WTC11 (cell line): ENCODE data around the gene SLC27A2.

Experiments used
- IRF2 ChIP-seq: sonication (generic); formaldehyde crosslinking; IDR thresholded peaks from 2 replicates; pipeline ENCODE4 v1.8.0; 2022; ENCODE audit warnings: low read depth, missing genetic modification reagents, borderline replicate concordance
- KAT7 ChIP-seq: sonication (generic); formaldehyde crosslinking; IDR thresholded peaks from 2 replicates; pipeline ENCODE4 v1.8.1; 2023; ENCODE audit warnings: missing genetic modification reagents, mild to moderate bottlenecking, borderline replicate concordance
- NFE2L1 ChIP-seq: sonication (generic); formaldehyde crosslinking; IDR thresholded peaks from 2 replicates; pipeline ENCODE4 v1.8.1; 2023; ENCODE audit warnings: missing genetic modification reagents
- NFYB ChIP-seq: sonication (generic); formaldehyde crosslinking; conservative IDR thresholded peaks from 2 replicates; pipeline ENCODE4 v1.8.0; 2022; ENCODE audit warnings: low read depth, missing genetic modification reagents
- NR1H2 ChIP-seq: sonication (generic); formaldehyde crosslinking; IDR thresholded peaks from 2 replicates; pipeline ENCODE4 v1.9.0; 2021; ENCODE audit warnings: mild to moderate bottlenecking, moderate library complexity, missing genetic modification reagents
- RELA ChIP-seq: sonication (generic); formaldehyde crosslinking; IDR thresholded peaks from 2 replicates; pipeline ENCODE4 v1.8.1; 2022; ENCODE audit warnings: missing genetic modification reagents, mild to moderate bottlenecking, borderline replicate concordance
- SMAD4 ChIP-seq: sonication (generic); formaldehyde crosslinking; IDR thresholded peaks from 2 replicates; pipeline ENCODE4 v1.8.0; 2022; ENCODE audit warnings: mild to moderate bottlenecking, missing genetic modification reagents
- ZNF121 ChIP-seq: sonication (generic); formaldehyde crosslinking; IDR thresholded peaks from 2 replicates; pipeline ENCODE4 v1.8.0; 2023; ENCODE audit warnings: missing genetic modification reagents
- ZNF263 ChIP-seq: sonication (generic); formaldehyde crosslinking; IDR thresholded peaks from 2 replicates; pipeline ENCODE4 v1.8.1; 2022; ENCODE audit warnings: low read depth, mild to moderate bottlenecking, moderate library complexity, missing genetic modification reagents
- TF ChIP-seq, protein P1 (sequence below): fragments of 200-600 bp; IDR thresholded peaks from 2 replicates; pipeline ENCODE4 v1.8.0; 2022; ENCODE audit warnings: antibody characterized with exemption
- TF ChIP-seq, protein P2 (sequence below): fragments of 250-450 bp; sonication (Bioruptor Pico); IDR thresholded peaks from 2 replicates; pipeline ENCODE4 v1.9.0; 2021; ENCODE audit warnings: mild to moderate bottlenecking
- TF ChIP-seq, protein P3 (sequence below): sonication (generic); formaldehyde crosslinking; IDR thresholded peaks from 2 replicates; pipeline ENCODE4 v1.8.1; 2023; ENCODE audit warnings: mild to moderate bottlenecking, missing genetic modification reagents
- TF ChIP-seq, protein P4 (sequence below): sonication (generic); formaldehyde crosslinking; IDR thresholded peaks from 2 replicates; pipeline ENCODE4 v1.8.1; 2023; ENCODE audit warnings: mild to moderate bottlenecking, missing genetic modification reagents, borderline replicate concordance
- TF ChIP-seq, protein P5 (sequence below): sonication (generic); formaldehyde crosslinking; conservative IDR thresholded peaks from 2 replicates; pipeline ENCODE4 v1.8.1; 2022; ENCODE audit warnings: mild to moderate bottlenecking, missing genetic modification reagents

DNA sequence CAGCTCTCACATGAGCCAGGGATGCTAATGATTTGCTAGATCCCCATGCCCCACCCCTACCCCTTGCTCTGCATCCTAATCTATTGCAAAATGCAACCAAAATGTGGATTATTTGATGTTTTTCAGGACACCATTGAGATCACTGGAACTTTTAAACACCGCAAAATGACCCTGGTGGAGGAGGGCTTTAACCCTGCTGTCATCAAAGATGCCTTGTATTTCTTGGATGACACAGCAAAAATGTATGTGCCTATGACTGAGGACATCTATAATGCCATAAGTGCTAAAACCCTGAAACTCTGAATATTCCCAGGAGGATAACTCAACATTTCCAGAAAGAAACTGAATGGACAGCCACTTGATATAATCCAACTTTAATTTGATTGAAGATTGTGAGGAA is 53.8 kb downstream of the SLC27A2 start:
- no peak for TF ChIP-seq NR1H2 (CRISPR knock-in tag)
- no peak for TF ChIP-seq SMAD4 (CRISPR knock-in tag)
- TF ChIP-seq, protein P1, sequence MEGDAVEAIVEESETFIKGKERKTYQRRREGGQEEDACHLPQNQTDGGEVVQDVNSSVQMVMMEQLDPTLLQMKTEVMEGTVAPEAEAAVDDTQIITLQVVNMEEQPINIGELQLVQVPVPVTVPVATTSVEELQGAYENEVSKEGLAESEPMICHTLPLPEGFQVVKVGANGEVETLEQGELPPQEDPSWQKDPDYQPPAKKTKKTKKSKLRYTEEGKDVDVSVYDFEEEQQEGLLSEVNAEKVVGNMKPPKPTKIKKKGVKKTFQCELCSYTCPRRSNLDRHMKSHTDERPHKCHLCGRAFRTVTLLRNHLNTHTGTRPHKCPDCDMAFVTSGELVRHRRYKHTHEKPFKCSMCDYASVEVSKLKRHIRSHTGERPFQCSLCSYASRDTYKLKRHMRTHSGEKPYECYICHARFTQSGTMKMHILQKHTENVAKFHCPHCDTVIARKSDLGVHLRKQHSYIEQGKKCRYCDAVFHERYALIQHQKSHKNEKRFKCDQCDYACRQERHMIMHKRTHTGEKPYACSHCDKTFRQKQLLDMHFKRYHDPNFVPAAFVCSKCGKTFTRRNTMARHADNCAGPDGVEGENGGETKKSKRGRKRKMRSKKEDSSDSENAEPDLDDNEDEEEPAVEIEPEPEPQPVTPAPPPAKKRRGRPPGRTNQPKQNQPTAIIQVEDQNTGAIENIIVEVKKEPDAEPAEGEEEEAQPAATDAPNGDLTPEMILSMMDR: no peak
- TF ChIP-seq RELA (CRISPR knock-in tag): no peak
- TF ChIP-seq, protein P2, sequence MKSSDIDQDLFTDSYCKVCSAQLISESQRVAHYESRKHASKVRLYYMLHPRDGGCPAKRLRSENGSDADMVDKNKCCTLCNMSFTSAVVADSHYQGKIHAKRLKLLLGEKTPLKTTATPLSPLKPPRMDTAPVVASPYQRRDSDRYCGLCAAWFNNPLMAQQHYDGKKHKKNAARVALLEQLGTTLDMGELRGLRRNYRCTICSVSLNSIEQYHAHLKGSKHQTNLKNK: no peak
- TF ChIP-seq, protein P3, sequence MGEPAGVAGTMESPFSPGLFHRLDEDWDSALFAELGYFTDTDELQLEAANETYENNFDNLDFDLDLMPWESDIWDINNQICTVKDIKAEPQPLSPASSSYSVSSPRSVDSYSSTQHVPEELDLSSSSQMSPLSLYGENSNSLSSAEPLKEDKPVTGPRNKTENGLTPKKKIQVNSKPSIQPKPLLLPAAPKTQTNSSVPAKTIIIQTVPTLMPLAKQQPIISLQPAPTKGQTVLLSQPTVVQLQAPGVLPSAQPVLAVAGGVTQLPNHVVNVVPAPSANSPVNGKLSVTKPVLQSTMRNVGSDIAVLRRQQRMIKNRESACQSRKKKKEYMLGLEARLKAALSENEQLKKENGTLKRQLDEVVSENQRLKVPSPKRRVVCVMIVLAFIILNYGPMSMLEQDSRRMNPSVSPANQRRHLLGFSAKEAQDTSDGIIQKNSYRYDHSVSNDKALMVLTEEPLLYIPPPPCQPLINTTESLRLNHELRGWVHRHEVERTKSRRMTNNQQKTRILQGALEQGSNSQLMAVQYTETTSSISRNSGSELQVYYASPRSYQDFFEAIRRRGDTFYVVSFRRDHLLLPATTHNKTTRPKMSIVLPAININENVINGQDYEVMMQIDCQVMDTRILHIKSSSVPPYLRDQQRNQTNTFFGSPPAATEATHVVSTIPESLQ (CRISPR knock-in tag): no peak
- TF ChIP-seq ZNF121 (CRISPR knock-in tag): no peak
- TF ChIP-seq, protein P4, sequence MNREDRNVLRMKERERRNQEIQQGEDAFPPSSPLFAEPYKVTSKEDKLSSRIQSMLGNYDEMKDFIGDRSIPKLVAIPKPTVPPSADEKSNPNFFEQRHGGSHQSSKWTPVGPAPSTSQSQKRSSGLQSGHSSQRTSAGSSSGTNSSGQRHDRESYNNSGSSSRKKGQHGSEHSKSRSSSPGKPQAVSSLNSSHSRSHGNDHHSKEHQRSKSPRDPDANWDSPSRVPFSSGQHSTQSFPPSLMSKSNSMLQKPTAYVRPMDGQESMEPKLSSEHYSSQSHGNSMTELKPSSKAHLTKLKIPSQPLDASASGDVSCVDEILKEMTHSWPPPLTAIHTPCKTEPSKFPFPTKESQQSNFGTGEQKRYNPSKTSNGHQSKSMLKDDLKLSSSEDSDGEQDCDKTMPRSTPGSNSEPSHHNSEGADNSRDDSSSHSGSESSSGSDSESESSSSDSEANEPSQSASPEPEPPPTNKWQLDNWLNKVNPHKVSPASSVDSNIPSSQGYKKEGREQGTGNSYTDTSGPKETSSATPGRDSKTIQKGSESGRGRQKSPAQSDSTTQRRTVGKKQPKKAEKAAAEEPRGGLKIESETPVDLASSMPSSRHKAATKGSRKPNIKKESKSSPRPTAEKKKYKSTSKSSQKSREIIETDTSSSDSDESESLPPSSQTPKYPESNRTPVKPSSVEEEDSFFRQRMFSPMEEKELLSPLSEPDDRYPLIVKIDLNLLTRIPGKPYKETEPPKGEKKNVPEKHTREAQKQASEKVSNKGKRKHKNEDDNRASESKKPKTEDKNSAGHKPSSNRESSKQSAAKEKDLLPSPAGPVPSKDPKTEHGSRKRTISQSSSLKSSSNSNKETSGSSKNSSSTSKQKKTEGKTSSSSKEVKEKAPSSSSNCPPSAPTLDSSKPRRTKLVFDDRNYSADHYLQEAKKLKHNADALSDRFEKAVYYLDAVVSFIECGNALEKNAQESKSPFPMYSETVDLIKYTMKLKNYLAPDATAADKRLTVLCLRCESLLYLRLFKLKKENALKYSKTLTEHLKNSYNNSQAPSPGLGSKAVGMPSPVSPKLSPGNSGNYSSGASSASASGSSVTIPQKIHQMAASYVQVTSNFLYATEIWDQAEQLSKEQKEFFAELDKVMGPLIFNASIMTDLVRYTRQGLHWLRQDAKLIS: no peak
- no peak for TF ChIP-seq KAT7
- no peak for TF ChIP-seq NFYB (CRISPR knock-in tag)
- TF ChIP-seq, protein P5, sequence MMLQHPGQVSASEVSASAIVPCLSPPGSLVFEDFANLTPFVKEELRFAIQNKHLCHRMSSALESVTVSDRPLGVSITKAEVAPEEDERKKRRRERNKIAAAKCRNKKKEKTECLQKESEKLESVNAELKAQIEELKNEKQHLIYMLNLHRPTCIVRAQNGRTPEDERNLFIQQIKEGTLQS: no peak
- no peak for TF ChIP-seq ZNF263 (CRISPR knock-in tag)
- no peak for TF ChIP-seq NFE2L1
- TF ChIP-seq IRF2 (CRISPR knock-in tag): no peak
